Upper lobe of left lung (tissue), 6 donors: ENCODE measurements around the gene LRP1B. TPM values are rescaled to one million over a fixed set of nuclear protein-coding genes. Genes with fewer than 3 reads are reported as not detected.
"Not testable (repeated sequence)": the region's sequence is repeated elsewhere in the genome, so short reads cannot be mapped to it uniquely, and the experiment has no call there.

Experiments
- ATAC-seq, 2 donors: fragments of 200-7000 bp; cut with Tn5 transposase; one replicate each; pipeline ENCODE4 v1.9.1; 2022; ENCODE audit warnings: mild to moderate bottlenecking in 2 of 2, moderate library complexity in 2 of 2; ENCODE audit not compliant: low FRiP score in 2 of 2
- DNase-seq, 2 donors: peaks; one replicate each; pipeline ENCODE4 v3.0.0-alpha.2; 2019 to 2020
- H3K27ac ChIP-seq, 4 donors: fragments of 200-600 bp; sonication (generic); one replicate each; pipeline ENCODE4 v1.5.1; 2016 to 2019
- H3K27me3 ChIP-seq, 4 donors: fragments of 200-600 bp; sonication (generic); one replicate each; pipeline ENCODE4 v1.5.1; 2017 to 2019
- H3K36me3 ChIP-seq, 4 donors: fragments of 200-600 bp; sonication (generic); one replicate each; pipeline ENCODE4 v1.5.1; 2016 to 2019
- H3K4me1 ChIP-seq, 4 donors: fragments of 200-600 bp; sonication (generic); one replicate each; pipeline ENCODE4 v1.5.1; 2018 to 2019
- H3K4me3 ChIP-seq, 4 donors: fragments of 200-600 bp; sonication (generic); one replicate each; pipeline ENCODE4 v1.5.1; 2017 to 2019; ENCODE audit warnings: mild to moderate bottlenecking in 2 of 4, moderate library complexity in 1 of 4
- H3K9me3 ChIP-seq, 4 donors: fragments of 200-600 bp; sonication (generic); one replicate each; pipeline ENCODE4 v1.5.1; 2018 to 2019
- CTCF ChIP-seq, 6 experiments: fragments of 450-650 bp in 4 of 6; fragments of 200-600 bp in 2 of 6; sonication (generic) in 2 of 6; IDR thresholded peaks; one replicate each; pipeline ENCODE4 v1.5.1; 2016 to 2019; ENCODE audit warnings: antibody characterized with exemption in 6 of 6
- EP300 ChIP-seq, 4 donors: sonication (generic); formaldehyde crosslinking; IDR thresholded peaks; one replicate each; pipeline ENCODE4 v1.5.1; 2017; ENCODE audit warnings: antibody characterized with exemption in 4 of 4, control low read depth in 2 of 4
- POLR2A ChIP-seq, 4 donors: fragments of 450-650 bp; IDR thresholded peaks; one replicate each; pipeline ENCODE4 v1.5.1; 2016 to 2017; ENCODE audit warnings: antibody characterized with exemption in 4 of 4, mild to moderate bottlenecking in 2 of 4
- POLR2AphosphoS5 ChIP-seq, 2 donors: sonication (generic); formaldehyde crosslinking; IDR thresholded peaks; one replicate each; pipeline ENCODE4 v1.5.1; 2017; ENCODE audit warnings: antibody characterized with exemption in 2 of 2
- WGBS, 2 donors: methylation state at CpG; one replicate each; pipeline ENCODE4 v1.1.5; 2017 to 2018; 5-methylcytosine and 5-hydroxymethylcytosine counted together
- total RNA-seq, 6 donors: library from RNA; depleted of rRNA in 4 of 6; stranded (reverse); fragments of >200 nt in 4 of 6; gene quantifications; one replicate each; pipeline versions ENCODE4 v1.1.0 to v1.2.1, GENCODE V29; 2016 to 2021
- donor health status: DM: no; HTN: no; CAD: no; lungs with moderate emphysema.
- donor health status: DM: no; HTN: yes; CAD: no; lungs with severe emphysema.

Gene LRP1B
- total RNA-seq, 6 donors from 2014 or later, result under 0.01 to 0.46 (median 0.11) TPM

GRCh38 chr2:140551287-140551686, 1579.5 kb downstream of the LRP1B start:
- 74 to 76% methylated on average over 1 of the region's 1 CpG for WGBS, 2 donors
- no peak for ATAC-seq
- TF ChIP-seq EP300 (IDR thresholded peaks at IDR 0.05) (no peak), POLR2A (IDR thresholded peaks at IDR 0.05) (no peak), POLR2AphosphoS5 (IDR thresholded peaks at IDR 0.05) (no peak), CTCF (IDR thresholded peaks at IDR 0.05) (no peak)

DNA sequence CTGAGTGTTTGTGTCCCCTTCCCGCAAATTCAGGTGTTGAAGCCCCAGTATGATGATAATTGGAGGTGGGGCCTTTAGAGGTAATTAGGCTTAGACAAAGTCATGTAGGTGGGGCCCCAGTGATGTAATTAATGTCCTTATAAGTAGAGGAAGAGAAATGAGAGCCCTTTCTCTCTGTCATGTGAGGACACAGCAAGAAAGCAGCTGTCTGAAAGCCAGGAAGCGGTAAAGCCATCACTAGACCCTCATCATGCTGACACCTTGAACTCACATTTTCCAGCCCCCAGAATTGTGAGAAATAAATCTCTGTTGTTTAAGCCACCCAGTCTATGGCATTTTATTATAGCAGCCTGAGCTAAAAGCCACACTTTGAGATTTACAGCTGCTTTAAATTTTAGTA, 1580.0 kb downstream of the LRP1B start:
- DNase-seq, result no peak
- Histone ChIP-seq H3K27ac (no peak overlapping the region), H3K4me3 (no peak overlapping the region), H3K27me3 (no peaks in the 10 kb centered on the region), H3K4me1 (no peaks in the 10 kb centered on the region), H3K36me3 (no peaks in the 10 kb centered on the region), H3K9me3 (no peaks in the 10 kb centered on the region)
- no peak for TF ChIP-seq CTCF (IDR thresholded peaks at IDR 0.05)
- no peak for TF ChIP-seq POLR2AphosphoS5 (IDR thresholded peaks at IDR 0.05)
- no peak for TF ChIP-seq EP300 (IDR thresholded peaks at IDR 0.05)
- no peak for TF ChIP-seq POLR2A (IDR thresholded peaks at IDR 0.05)
- ATAC-seq, result no peak
- WGBS, 2 donors, result 84 to 89% methylated on average over 2 of the region's 2 CpGs

More at GRCh38 chr2:140551287-140551686, 1579.5 kb downstream of the LRP1B start:
- no peak for DNase-seq
- Histone ChIP-seq H3K9me3 (no peaks in the 10 kb centered on the region), H3K27me3 (no peaks in the 10 kb centered on the region), H3K4me3 (no peak overlapping the region), H3K27ac (no peak overlapping the region), H3K36me3 (no peaks in the 10 kb centered on the region), H3K4me1 (no peaks in the 10 kb centered on the region)

GRCh38 chr2:140544769-140545168, 1586.0 kb downstream of the LRP1B start:
- not testable (repeated sequence) for H3K4me3 ChIP-seq
- WGBS, 2 donors, result 65 to 75% methylated on average over 2 of the region's 2 CpGs

GRCh38 chr2:140542627-140543026, 1588.2 kb downstream of the LRP1B start:
- Histone ChIP-seq H3K4me3 (no peak overlapping the region), H3K27ac (no peak overlapping the region), H3K27me3 (no peaks in the 10 kb centered on the region), H3K9me3 (no peaks in the 10 kb centered on the region), H3K36me3 (no peaks in the 10 kb centered on the region), H3K4me1 (no peaks in the 10 kb centered on the region)
- ATAC-seq, result no peak
- no peak for DNase-seq
- no peak for TF ChIP-seq CTCF (IDR thresholded peaks at IDR 0.05)
- no peak for TF ChIP-seq POLR2A (IDR thresholded peaks at IDR 0.05)
- no peak for TF ChIP-seq POLR2AphosphoS5 (IDR thresholded peaks at IDR 0.05)
- no peak for TF ChIP-seq EP300 (IDR thresholded peaks at IDR 0.05)
- 65 to 71% methylated on average over 5 of the region's 5 CpGs for WGBS, 2 donors

More at GRCh38 chr2:140544769-140545168, 1586.0 kb downstream of the LRP1B start:
- H3K4me1 ChIP-seq, H3K27me3 ChIP-seq, DNase-seq, H3K27ac ChIP-seq, H3K36me3 ChIP-seq, H3K9me3 ChIP-seq, ATAC-seq: not testable (repeated sequence)

GRCh38 chr2:140539242-140539875, 1591.5 kb downstream of the LRP1B start:
- no peak for DNase-seq
- no peak for TF ChIP-seq POLR2A (IDR thresholded peaks at IDR 0.05)
- TF ChIP-seq CTCF (IDR thresholded peaks at IDR 0.05), result no peak
- TF ChIP-seq EP300 (IDR thresholded peaks at IDR 0.05), result no peak
- no peak for TF ChIP-seq POLR2AphosphoS5 (IDR thresholded peaks at IDR 0.05)
- Histone ChIP-seq H3K36me3 (no peaks in the 10 kb centered on the region), H3K27ac (no peak overlapping the region), H3K27me3 (no peaks in the 10 kb centered on the region), H3K9me3 (no peaks in the 10 kb centered on the region), H3K4me1 (no peaks in the 10 kb centered on the region), H3K4me3 (no peak overlapping the region)
- ATAC-seq, result no peak
- 79 to 84% methylated on average over 7 of the region's 7 CpGs for WGBS, 2 donors
